Common myeloid progenitor, CD34-positive (primary cell): ENCODE results near the gene DPF3. TPM values are rescaled to one million over a fixed set of nuclear protein-coding genes. Genes with fewer than 3 reads are reported as not detected.

Source experiments
- CTCF ChIA-PET: fragments of 350-600 bp; sonication (Branson Sonifier 250); formaldehyde crosslinking; loops from one replicate; lab custom pipeline; 2021; ENCODE audit warnings: antibody characterized with exemption; lab: Charles Lee
- POLR2A ChIA-PET: fragments of 350-600 bp; sonication (Branson Sonifier 250); formaldehyde crosslinking; loops from one replicate; lab custom pipeline; 2021; ENCODE audit warnings: antibody characterized with exemption; lab: Charles Lee
- DNase-seq, 3 donors: peaks; one replicate each; pipeline versions ENCODE4 v3.0.0 to v3.0.0-alpha.2; 2013
- H3K27ac ChIP-seq, 2 experiments: 1 replicate in 1 of 2; 2 replicates in 1 of 2; pipeline ENCODE4 v1.7.0; 2013; ENCODE audit warnings: inconsistent platforms in 2 of 2, low read length in 2 of 2, mild to moderate bottlenecking in 2 of 2, low read depth in 1 of 2, moderate library complexity in 1 of 2; ENCODE audit not compliant: severe bottlenecking in 2 of 2, insufficient read depth in 1 of 2, poor library complexity in 1 of 2
- H3K27me3 ChIP-seq, 5 experiments: replicated peaks in 2 of 5; 1 replicate in 3 of 5; 2 replicates in 2 of 5; pipeline versions ENCODE4 v1.6.1 to v1.7.0; 2013; ENCODE audit warnings: low read length in 4 of 5, mild to moderate bottlenecking in 2 of 5, moderate library complexity in 2 of 5, inconsistent platforms in 1 of 5; ENCODE audit not compliant: insufficient read depth in 5 of 5, control insufficient read depth in 4 of 5
- H3K36me3 ChIP-seq, 4 experiments: 1 replicate in 2 of 4; 2 replicates in 2 of 4; pipeline versions ENCODE4 v1.6.1 to v1.7.0; 2013; ENCODE audit warnings: low read length in 3 of 4, control low read depth in 1 of 4, mild to moderate bottlenecking in 1 of 4; ENCODE audit not compliant: control insufficient read depth in 4 of 4, insufficient read depth in 4 of 4
- H3K4me1 ChIP-seq, 4 experiments: 1 replicate in 3 of 4; 2 replicates in 1 of 4; pipeline versions ENCODE4 v1.6.1 to v1.7.1; 2013; ENCODE audit warnings: low read length in 3 of 4, mild to moderate bottlenecking in 3 of 4, control low read depth in 1 of 4, inconsistent platforms in 1 of 4, moderate library complexity in 1 of 4; ENCODE audit not compliant: control insufficient read depth in 4 of 4, insufficient read depth in 4 of 4; ENCODE audit errors: control extremely low read depth in 1 of 4
- H3K4me3 ChIP-seq, 7 experiments: 1 replicate in 4 of 7; 2 replicates in 3 of 7; pipeline versions ENCODE4 v1.5.1 to v1.7.0; 2013; ENCODE audit warnings: mild to moderate bottlenecking in 7 of 7, low read length in 6 of 7, moderate library complexity in 6 of 7, inconsistent platforms in 2 of 7, low read depth in 2 of 7, control low read depth in 1 of 7; ENCODE audit not compliant: insufficient read depth in 4 of 7, control insufficient read depth in 1 of 7; ENCODE audit errors: extremely low read depth in 1 of 7
- H3K9me3 ChIP-seq, 5 experiments: 1 replicate in 4 of 5; 2 replicates in 1 of 5; pipeline versions ENCODE4 v1.6.1 to v1.7.1; 2013; ENCODE audit warnings: low read length in 4 of 5, mild to moderate bottlenecking in 2 of 5, inconsistent platforms in 1 of 5, low read depth in 1 of 5, moderate library complexity in 1 of 5; ENCODE audit not compliant: control insufficient read depth in 4 of 5, insufficient read depth in 2 of 5; ENCODE audit errors: control extremely low read depth in 1 of 5
- WGBS: methylation state at CpG from one replicate; pipeline ENCODE4 v1.1.5; 2013; ENCODE audit not compliant: insufficient coverage; 5-methylcytosine and 5-hydroxymethylcytosine counted together
- polyA plus RNA-seq: library from polyadenylated mRNA; unstranded; fragments of 120-200 nt; gene quantifications from one replicate; pipeline ENCODE4 v1.2.1, GENCODE V29; 2013

The DPF3 gene
- polyA plus RNA-seq = 0.17 TPM

- CTCF ChIA-PET = interaction anchor here (0.9 to 1.2 kb wide), 3 partner anchors 11 to 381 kb away, joined by 3 to 4 read pairs (median 3); no protein-coding TSS in a partner anchor
- peaks cover 16 to 85% (median 45%) of the 10 kb centered on the region in 5 experiments for H3K27me3 ChIP-seq
These were observed at the start of gene DPF3 for GRCh38 chr14:72893636-72894322. Gene DPF3, minus strand, starts transcription at chr14:72894101. Its CDS starts 13 bp downstream, at chr14:72894088.

DNA sequence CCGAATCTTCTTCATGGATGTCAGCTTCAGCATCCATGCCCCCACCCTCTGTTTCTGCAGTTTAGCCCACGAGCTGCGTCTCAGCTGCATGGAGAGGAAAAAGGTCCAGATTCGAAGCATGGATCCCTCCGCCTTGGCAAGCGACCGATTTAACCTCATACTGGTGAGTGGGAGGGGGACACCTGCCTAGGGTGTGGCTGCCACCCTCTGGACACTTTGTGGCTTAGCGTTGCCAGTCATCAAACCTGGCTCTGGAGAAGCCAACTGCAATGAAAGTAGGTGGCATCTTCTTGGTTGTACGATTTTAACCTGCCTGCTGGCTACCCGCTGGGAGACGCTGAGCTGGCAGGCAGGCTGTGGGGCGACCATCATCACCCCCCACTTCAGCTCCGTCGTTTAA lies 49.0 kb upstream of the DPF3 start:
- H3K4me3 ChIP-seq = no peak overlapping the region
- no peaks in the 10 kb centered on the region for H3K9me3 ChIP-seq
- ChIA-PET POLR2A (no interaction called here), CTCF (interaction anchor here (1.1 kb wide), 1 partner anchor 426 kb away, joined by 3 read pairs; no protein-coding TSS in a partner anchor)
- DNase-seq = no peak
- peaks cover 0 to 3% (median 0%) of the 10 kb centered on the region in 4 experiments for H3K4me1 ChIP-seq
- no peaks in the 10 kb centered on the region for H3K27me3 ChIP-seq
- H3K36me3 ChIP-seq = peaks cover 25 to 68% (median 44%) of the 10 kb centered on the region in 4 experiments
- H3K27ac ChIP-seq = no peak overlapping the region
- 98% methylated on average over 10 of the region's 14 CpGs for WGBS

More at GRCh38 chr14:72893636-72894322, at the start of gene DPF3:
- POLR2A ChIA-PET = no interaction called here
- Histone ChIP-seq H3K4me1 (peaks cover 3 to 34% (median 30%) of the 10 kb centered on the region in 4 experiments), H3K4me3 (peak within 1 kb of the TSS; percentile 40 to 79 (median 74)), H3K36me3 (no peaks in the 10 kb centered on the region), H3K9me3 (no peaks in the 10 kb centered on the region), H3K27ac (no peak within 1 kb of the TSS)
- 0% methylated on average over 24 of the region's 54 CpGs for WGBS
- DNase-seq = peak; percentile 84 to 92 (median 91)

DNA sequence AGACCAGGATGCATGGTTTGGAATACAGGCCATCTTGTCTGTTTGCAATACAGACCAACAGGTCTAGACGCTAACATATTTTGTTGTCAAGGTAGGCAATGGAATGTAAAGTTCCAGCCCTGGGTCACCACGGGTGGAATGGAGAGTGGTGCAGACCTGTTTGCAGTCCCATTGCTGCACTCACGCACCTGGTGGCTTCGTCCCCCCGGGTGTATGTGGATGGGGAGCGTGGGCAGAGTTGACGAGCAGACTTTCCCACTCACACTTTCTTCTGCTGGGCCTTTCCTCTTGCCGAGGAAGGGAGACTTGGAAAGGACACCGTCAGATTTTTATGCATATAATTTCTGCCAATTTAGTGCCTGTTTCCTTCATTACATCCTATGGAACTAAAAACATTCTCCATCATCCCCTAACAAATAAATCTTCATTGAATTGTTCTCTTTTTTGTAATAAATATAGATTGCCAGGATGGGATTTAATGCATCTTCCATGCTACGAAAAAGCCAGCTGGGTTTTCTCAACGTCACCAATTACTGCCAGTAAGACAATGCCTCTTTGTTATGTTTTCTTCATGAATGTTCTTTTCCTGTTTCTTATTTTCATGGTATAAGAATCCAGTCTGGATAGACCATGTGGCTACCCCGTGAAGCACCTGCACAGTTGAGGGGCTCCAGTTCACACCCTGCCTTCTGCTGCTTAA lies 47.5 kb upstream of the DPF3 start:
- peaks cover 0 to 2% (median 0%) of the 10 kb centered on the region in 4 experiments for H3K4me1 ChIP-seq
- no peak overlapping the region for H3K27ac ChIP-seq
- 96% methylated on average over 7 of the region's 12 CpGs for WGBS
- H3K9me3 ChIP-seq = no peaks in the 10 kb centered on the region
- no peak for DNase-seq
- peaks cover 22 to 58% (median 38%) of the 10 kb centered on the region in 4 experiments for H3K36me3 ChIP-seq
- POLR2A ChIA-PET = no interaction called here
- H3K27me3 ChIP-seq = no peaks in the 10 kb centered on the region
- H3K4me3 ChIP-seq = no peak overlapping the region
- CTCF ChIA-PET = interaction anchor here (1.2 kb wide), 2 partner anchors 428 to 431 kb away, joined by 3 read pairs; no protein-coding TSS in a partner anchor

- no peak overlapping the region for H3K27ac ChIP-seq
- H3K36me3 ChIP-seq = peaks cover 21 to 52% (median 37%) of the 10 kb centered on the region in 4 experiments
- DNase-seq = no peak
- POLR2A ChIA-PET = interaction anchor here (0.7 kb wide), 1 partner anchor 311 kb away, joined by 4 read pairs; no protein-coding TSS in a partner anchor
- no peaks in the 10 kb centered on the region for H3K9me3 ChIP-seq
- CTCF ChIA-PET = interaction anchor here (1.4 kb wide), 1 partner anchor 9 kb away, joined by 7 read pairs; no protein-coding TSS in a partner anchor
- no peaks in the 10 kb centered on the region for H3K27me3 ChIP-seq
- H3K4me3 ChIP-seq = no peak overlapping the region
- H3K4me1 ChIP-seq = peaks cover 0 to 2% (median 0%) of the 10 kb centered on the region in 4 experiments
- WGBS = 96% methylated on average over 12 of the region's 13 CpGs
These were observed 45.7 kb upstream of the DPF3 start for GRCh38 chr14:72939630-72940029.

GRCh38 chr14:72932893-72933292 lies 39.0 kb upstream of the DPF3 start:
- H3K9me3 ChIP-seq = no peaks in the 10 kb centered on the region
- ChIA-PET POLR2A (no interaction called here), CTCF (interaction anchor here (0.9 to 1.2 kb wide), 2 partner anchors 14 to 16 kb away, joined by 3 read pairs; no protein-coding TSS in a partner anchor)
- no peaks in the 10 kb centered on the region for H3K27me3 ChIP-seq
- no peak overlapping the region for H3K4me3 ChIP-seq
- peaks cover 0 to 4% (median under 1%) of the 10 kb centered on the region in 4 experiments for H3K36me3 ChIP-seq
- peak in 2 of 3 donors; percentile 6 to 13 for DNase-seq
- H3K4me1 ChIP-seq = peaks cover 0 to 2% (median 0%) of the 10 kb centered on the region in 4 experiments
- no peak overlapping the region for H3K27ac ChIP-seq
- WGBS = 97% methylated on average over 6 of the region's 7 CpGs

- no peak for DNase-seq
- POLR2A ChIA-PET = no interaction called here
- 97% methylated on average over 29 of the region's 43 CpGs for WGBS
- Histone ChIP-seq H3K27me3 (no peaks in the 10 kb centered on the region), H3K9me3 (no peaks in the 10 kb centered on the region), H3K27ac (no peak overlapping the region), H3K4me1 (peaks cover 0 to 18% (median 15%) of the 10 kb centered on the region in 4 experiments), H3K36me3 (no peaks in the 10 kb centered on the region), H3K4me3 (no peak overlapping the region)
- CTCF ChIA-PET = interaction anchor here (1.1 kb wide), 1 partner anchor 415 kb away, joined by 3 read pairs; no protein-coding TSS in a partner anchor
These were observed 35.6 kb upstream of the DPF3 start for GRCh38 chr14:72929316-72930080.
